LHCN-M2 (cell line): ENCODE data around the gene ADH5. TPM values are rescaled to one million over a fixed set of nuclear protein-coding genes. Genes with fewer than 3 reads are reported as not detected.
"Not testable (repeated sequence)": the region's sequence is repeated elsewhere in the genome, so short reads cannot be mapped to it uniquely, and the experiment has no call there.

Experiments
- DNase-seq: peaks from one replicate; pipeline ENCODE4 v3.0.0-alpha.2; 2012; ENCODE audit warnings: low read depth
- polyA plus RNA-seq: library from polyadenylated mRNA; unstranded; fragments of >200 nt; gene quantifications from one replicate; pipeline ENCODE4 v1.2.1, GENCODE V29; 2012; ENCODE audit warnings: missing spikeins
- total RNA-seq: library from RNA; depleted of rRNA; stranded (reverse); fragments of >200 nt; gene quantifications from 2 replicates; pipeline ENCODE4 v1.2.3, GENCODE V29; 2014; rRNA removed

The ADH5 gene
- 134 and 140 TPM in 2 replicates for total RNA-seq
- polyA plus RNA-seq = 142 TPM

DNA sequence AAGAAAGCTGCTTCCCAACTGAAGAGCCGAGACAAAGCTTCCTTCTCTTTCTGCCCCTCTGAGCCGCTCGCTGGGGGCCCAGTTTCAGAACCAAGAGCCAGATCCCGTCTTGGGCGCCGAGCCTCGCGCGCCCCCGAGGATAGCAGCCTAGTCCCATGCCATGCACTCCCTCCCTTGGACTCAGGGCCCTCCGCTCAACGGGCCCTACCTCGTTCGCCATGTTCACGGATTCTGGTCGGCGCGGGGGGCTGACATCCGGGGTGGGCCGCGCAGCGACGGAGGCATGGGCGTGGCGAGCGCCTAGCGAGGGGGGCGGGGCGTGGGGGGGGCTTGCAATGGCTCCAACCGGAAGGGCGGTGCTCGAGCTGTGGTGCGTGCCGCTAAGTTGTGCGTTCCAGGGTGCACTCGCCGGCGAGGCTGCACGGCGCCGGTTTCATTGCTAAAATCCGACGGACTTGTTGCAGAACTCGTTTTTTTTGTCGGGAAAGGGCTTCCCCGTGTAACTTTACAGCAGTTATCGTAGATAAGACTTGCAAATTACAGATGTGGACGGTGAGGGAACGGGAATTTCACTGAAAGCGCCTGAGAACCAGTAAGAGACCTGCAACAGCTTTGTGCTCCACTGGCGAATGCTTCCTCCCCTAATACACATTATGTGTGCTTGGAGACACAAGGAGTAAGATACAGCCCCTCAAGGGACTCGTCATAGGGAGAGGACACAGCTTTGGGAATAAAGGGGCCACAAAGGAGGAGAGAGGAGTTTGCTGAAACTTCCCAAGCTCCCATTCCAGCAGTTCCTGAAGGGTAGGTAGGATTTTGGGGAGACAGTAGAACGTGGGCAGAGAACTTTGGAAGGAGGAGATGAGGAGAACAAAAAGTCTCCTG is at the start of gene ADH5:
Gene ADH5, minus strand, starts transcription at position 308 of the 885 bp plus-strand sequence. Its CDS starts 88 bp downstream, at position 220.
- peak; percentile 84 for DNase-seq

DNA sequence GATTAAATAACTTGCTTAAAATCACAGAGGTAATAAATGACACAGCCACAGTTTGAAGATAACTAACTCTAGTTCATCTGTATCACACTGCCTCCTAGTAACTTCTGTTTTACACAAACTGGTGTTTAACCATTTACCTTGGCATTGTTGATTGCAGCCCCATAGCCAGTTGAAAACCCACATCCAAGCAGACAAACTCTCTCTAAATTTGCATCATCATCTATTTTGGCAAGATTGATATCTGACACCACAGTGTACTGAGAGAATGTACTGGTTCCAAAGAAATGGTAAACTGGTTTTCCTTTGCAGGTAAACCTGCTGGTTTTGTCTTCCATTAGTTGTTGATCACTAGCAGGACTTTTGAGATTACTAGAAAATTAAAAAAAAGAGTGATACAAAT is 47.7 kb upstream of the ADH5 start:
- no peak for DNase-seq

DNA sequence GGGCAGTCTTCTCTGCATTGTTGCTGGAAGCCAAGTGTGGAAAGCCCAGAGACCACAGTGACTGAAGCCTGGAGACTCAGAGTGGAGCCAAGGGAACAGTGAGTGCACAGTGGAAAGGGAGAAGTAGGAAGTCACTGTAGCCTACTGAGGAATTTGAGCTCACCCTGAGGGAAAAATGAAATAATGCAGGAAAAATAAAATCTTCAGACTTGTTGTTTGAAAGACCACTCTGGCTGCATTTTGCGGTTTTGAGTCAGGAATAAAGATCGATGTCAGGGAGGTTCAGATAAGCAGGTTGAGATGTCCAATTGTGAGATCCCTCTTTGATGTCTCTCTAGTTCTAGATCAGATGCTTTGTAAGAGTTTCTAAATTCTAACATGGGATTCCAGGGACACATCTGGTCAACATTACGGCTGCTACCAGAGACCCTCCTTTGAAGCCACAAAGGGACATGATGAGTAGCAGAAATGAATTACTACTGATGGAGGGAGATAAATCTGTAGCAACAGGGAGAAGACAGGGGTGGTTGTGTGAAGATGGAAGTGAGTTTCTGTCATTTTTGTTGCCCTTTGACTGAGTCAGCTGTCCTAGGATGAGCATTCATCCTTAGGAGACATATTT is 47.1 kb upstream of the ADH5 start:
- DNase-seq = no peak

DNA sequence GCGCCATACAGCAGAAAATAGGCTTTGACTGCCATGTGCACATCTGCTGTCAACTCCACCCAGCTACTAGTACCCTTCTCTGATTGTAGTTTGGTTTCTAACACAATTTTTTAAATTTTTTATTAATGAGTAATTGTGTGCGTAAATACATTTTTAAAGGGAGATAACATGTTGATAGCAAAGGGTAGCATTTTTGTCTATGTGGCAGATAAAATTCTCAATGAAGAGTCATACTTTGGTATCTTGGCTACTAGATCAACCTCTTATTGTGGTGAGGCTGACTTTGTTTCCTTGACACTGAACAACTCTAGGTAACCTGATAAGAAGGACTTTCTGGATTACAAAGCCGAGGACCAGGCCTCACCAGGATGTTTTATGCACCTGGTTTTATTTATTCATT is 46.0 kb upstream of the ADH5 start:
- no peak for DNase-seq

DNA sequence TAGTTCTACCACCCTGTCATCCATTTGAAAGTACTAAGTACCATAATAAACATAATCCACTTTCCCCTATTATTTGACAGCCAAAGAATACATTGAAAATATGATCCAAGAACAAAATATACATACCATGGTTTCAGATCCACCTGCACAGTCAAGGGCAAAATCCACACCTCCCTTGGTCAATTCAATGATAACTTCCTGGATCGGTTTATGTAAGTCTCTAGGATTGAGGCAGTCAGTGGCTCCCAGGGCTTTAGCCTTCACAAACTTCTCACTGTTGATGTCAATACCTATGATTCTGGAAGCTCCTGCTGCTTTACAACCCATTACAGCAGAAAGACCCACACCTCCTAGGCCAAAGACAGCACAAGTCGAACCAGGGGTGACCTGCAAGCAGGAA is 42.8 kb upstream of the ADH5 start:
- DNase-seq = no peak

DNA sequence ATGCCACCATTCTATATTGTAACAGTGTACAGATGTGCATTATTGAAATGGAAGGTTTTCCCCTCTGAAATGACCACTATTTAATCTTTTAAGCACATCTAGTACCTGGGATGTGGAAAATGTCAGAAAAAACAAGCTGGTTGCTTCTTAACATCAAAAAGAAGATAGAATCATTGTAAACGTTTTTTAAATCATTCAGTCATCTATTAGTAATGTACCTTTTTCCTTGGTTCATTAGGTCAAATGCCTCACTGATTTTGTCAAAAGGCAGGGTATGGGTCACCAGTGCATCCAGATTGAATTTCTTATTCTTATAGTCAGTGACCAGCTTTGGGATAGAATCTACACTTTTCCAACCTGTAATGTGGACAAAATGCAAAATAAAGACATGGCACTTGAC is 37.8 kb upstream of the ADH5 start:
- DNase-seq = no peak

DNA sequence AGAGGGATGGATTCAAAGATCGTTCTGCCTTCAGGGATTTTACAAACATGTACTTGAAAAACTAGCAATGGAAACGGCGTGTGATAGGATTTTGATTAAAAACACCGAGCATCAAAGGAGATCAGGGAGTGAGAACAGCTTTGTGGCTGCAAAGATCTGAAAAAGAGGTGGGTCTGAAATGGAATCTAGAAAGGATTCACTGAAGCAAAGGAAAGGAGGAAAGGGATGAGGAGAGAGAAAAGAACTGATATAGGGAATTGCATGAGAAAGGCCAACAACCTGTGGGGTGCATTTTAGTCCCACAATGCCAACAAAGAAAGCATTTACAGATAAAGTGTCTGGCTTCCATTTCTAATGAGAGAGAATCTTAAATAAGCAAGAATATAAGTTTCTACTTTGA is 32.4 kb upstream of the ADH5 start:
- DNase-seq = no peak

DNA sequence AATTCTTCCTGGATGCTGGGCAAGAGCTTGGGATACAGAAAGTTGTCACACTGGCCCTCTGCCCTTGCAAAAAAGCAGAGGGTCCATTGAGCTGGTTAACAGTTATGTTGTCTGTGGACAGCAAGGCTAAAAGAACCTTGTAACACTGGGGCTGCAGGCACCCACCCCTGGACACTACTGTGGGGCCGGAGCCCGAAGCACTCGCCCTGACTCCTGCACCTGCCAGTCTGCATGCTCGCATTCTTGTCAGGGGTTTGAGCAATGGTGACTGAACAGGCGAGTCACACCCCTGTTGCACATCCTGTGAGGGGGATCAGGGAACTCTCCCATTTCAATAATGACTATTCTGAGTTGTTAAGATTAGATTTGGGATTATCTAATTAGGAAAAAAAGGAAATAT is 31.9 kb upstream of the ADH5 start:
- DNase-seq = no peak

DNA sequence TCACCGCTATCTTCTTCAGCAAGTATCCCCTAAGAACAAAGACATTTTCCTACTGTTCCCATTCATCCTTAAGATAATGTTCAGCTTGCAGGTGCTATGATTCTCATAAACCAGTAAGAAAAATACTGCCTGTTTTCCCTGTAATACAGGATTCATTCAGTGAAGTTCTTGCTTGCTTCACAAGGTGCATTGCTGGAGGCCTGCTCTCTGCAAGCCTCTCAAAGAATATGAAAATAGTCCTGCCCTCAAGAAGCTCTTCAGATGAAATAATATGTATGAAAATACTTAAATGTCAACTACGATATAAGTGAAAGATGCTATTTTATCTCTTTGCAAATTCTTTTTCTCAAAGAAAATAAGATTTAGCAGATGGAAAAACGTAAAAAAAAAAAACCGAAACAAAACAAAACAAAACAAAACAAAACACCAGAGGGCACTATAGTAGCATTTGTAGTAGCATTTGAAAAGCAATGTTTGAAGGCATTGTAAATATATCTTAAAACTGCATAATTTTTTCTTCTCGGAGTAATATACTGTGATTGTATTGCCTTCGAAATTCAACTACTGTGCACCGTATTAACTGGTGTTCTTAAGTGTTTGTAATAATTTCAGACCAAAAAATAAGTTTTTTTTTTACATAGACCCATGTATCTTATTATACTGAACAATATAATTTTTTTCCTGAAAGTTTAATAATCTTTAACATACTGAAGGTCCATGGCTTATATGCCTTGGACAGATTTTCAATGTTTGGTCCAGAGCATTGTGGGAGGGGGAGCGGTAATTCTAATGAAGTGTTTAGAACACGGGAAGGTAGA is 29.5 kb upstream of the ADH5 start:
- peak; percentile 17 for DNase-seq

DNA sequence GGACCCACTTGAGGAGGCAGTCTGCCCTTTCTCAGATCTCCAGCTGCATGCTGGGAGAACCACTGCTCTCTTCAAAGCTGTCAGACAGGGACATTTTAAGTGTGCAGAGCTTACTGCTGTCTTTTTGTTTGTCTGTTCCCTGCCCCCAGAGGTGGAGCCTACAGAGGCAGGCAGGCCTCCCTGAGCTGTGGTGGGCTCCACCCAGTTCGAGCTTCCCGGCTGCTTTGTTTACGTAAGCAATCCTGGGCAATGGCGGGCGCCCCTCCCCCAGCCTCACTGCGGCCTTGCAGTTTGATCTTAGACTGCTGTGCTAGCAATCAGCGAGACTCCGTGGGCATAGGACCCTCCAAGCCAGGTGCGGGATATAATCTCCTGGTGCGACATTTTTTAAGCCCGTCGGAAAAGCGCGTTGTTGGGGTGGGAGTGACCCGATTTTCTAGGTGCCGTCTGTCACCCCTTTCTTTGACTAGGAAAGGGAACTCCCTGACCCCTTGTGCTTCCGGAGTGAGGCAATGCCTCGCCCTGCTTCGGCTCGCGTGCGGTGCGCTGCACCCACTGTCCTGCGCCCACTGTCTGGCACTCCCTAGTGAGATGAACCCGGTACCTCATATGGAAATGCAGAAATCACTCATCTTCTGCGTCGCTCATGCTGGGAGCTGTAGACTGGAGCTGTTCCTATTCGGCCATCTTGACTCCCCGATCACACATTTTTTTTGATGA is 28.7 kb upstream of the ADH5 start:
- not testable (repeated sequence) for DNase-seq

DNA sequence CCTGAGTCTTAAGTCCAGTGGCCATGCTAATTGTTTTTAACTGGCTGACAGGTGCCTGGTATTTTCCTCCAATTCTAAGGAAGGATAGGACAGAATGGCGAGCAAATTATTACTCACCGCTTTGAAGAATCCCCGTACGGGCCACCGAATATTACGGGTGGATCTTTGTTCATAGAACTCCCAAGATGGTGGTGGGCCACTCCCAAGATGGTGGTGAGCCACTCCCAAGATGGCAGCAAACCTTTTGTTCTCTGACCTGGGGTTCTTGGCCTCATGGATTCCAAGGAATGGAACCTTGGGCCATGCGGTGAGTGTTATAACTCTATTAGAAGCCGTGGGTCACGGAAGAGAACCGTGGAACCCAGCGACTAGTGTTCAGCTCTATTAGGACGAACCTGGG is 20.7 kb upstream of the ADH5 start:
- DNase-seq = not testable (repeated sequence)

DNA sequence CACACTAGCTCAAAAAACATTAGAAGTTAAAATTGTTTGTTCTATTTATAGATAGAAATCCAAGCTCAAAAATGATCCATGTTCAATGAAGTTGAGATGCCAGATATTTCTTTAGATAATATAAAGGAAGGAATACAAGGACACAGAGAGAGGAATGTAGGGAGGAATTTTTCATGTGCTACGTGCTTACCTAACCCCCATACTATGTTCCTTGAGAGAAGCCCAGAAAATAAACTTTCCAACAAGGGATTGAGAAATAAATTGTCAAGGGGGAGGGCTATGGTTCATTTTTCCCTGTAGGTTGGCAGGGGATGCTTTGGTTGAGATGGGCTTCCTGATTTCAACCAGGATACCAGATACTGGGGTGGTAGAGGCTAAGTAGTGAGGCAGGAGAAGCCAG is 15.6 kb upstream of the ADH5 start:
- DNase-seq = no peak

DNA sequence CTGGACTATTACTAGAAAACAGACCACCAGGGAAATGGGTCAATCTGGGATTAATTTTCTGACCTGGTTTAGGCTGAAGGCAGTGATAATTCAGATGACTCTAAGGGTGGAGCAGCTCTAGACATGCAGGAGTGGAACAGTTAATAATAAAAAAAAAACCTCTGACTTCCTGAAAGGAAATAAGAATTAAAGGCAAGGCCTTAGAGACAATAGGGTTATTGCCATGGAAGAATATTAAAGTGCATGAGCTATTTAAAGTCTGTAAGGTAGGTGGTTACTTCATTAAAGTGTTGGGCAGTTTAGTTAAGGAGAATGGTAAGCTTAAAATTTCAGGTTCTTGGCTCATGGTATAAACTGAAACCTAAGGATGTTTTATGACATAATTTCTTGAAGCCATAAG is 14.6 kb upstream of the ADH5 start:
- no peak for DNase-seq

DNA sequence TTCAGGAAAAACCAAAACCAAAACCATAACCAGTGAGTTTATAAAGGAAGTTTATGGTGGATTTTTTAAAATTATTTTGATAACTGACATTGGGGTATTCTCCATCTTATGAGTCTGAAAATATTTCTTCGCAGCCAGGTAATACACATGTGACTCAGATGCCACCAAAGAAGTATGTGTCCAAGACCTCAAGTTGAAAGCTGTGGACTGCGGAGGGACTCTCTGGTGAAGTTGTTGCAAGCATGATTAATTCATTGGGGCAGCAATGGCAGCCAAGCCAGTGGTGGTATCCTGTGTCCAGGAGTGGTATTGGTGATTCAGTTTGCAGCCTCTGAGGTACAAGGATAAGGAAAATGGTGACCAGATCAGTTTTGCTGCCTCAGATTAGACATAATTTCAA is 14.0 kb upstream of the ADH5 start:
- no peak for DNase-seq

DNA sequence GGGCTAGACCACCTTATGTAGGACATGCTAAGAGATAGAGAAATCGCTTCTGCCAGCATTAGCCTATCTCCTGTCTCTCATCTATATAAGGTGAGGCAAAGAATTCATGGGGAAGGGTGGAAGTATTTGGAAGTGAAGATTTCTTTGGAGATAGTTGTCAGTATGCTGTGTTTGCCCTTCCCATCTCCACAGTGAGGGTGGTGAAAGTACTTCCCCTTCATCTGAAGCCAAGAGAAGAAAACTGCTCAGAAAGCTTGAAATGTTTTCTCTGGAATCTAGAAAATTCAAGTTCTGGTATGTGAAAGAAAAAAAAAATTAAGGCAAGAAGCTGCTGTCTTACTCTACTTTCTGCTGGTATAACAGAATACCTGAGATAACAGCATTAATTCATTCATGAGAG is 12.3 kb upstream of the ADH5 start:
- DNase-seq = no peak

DNA sequence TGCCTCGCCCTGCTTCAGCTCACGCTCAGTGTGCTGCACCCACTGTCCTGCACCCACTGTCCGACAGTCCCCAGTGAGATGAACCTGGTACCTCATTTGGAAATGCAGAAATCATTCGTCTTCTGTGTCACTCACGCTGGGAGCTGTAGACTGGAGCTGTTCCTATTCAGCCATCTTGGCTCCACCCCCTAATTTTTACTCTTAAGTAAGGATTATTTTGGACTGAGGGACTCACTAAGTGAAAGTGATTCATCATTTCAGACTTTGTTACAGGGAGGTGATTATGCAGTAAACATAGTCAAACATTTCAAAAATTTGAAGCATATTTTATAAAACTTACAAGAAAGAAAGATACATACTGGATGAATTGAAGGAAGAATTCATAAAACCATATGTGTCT is 11.2 kb upstream of the ADH5 start:
- DNase-seq = not testable (repeated sequence)

DNA sequence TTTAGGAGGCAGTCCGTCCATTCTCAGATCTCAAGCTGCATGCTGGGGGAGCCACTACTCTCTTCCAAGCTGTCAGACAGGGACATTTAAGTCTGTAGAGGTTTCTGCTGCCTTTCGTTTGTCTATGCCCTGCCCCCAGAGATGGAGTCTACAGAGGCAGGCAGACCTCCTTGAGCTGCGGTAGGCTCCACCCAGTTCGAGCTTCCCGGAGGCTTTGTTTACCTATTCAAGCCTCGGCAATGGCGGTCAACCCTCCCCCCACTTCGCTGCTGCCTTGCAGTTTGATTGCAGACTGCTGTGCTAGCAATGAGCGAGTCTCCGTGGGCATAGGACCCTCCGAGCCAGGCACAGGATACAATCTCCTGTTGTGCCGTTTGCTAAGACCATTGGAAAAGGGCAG is 10.7 kb upstream of the ADH5 start:
- DNase-seq = no peak

DNA sequence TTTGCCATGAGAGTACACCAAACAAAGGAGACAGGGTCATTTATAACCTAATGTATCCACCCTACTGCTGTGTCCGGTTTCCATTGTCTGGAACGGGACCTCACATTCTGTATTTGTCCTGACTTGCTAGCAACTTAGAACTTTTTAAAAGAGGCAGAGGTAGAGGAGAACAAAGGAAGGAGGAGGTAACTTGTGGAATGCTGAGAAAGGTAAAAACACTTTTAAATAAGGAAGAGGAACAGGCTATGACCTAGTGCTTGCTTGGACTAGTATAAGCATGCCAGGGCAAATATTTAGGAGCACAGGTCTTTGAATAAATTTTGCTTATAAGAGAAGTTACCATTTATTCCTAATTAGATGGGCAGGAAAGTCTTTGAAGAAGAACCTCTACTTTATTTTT is 3.3 kb upstream of the ADH5 start:
- DNase-seq = not testable (repeated sequence)

DNA sequence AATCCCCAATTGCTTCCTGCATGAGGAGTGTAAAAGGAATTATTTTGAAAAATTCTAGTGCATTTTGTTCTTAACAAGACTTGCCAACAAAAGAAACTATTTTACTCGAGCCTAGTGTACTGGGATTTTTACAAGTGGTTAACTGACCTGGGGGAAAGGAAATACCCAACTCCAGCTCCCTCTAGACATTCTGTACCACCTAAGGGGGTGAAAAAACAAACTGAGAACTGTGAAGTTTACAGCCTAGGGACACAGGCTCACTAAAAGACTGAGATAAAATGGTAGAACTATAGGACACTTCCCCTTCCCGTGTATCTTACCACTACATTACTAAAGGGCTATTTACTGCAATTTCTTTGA is 2.6 kb upstream of the ADH5 start:
- DNase-seq = no peak

DNA sequence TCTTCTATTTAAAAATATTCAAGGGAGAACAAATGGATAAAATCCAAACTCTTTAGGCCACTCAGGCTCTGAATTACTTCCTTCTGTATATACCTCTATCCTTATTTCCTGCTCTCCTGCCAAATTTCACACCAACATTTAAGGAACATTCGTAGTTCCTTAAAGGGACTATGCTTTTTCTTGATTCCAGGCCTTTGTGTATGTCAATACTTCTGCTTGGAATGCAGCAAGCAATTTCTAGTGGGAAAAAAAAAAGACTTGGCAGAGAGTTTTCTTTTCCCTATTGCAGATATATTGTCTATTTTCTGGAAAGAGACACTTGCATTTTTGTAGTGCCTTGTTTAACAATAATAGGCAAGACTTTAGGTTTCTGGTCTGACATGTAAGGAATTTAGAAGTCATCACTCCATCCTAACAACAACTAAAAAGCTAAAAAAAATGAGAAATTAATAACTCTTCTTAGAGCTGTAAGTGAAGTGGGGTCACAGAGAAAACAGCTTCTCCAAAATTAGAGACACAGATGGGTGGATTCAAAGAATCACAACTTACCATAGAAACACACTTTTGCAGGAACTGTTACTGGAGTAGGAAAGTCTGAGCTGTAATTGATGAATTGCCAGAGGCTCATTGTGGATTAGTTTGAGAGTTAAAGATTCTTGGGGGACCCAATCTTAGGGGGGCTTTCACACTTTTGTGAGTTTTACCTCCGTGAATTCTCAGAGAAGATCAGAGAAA is 2.1 kb upstream of the ADH5 start:
- no peak for DNase-seq

DNA sequence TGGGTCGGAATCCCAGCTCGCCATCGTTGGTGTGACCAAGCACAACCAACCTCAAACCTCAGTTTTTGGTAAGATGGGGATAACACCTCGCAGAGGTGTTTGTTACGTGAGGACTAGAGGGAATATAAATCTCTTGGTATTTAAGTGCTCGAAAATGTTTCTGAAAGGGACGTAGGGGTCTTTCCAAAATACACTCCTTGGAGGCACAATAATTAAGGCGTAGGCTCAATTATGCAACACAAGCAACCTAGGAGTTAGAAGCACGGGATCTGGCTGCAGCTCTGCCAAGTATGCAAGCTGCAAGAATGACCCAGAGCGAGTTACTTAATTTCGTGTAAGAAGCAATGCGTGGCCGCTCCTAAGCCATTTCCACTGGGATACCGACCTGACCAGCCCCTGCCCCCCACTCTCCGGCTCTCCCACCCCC is 552 bp downstream of the ADH5 start:
- peak; percentile 59 for DNase-seq
